HUES48 (cell line): Measurements from ENCODE around the gene PRPF38B.
"Not testable (repeated sequence)": the region's sequence is repeated elsewhere in the genome, so short reads cannot be mapped to it uniquely, and the experiment has no call there.

Experiments used
- H3K27ac ChIP-seq: one replicate; pipeline ENCODE4 v1.7.0; 2013; ENCODE audit warnings: low read depth, low read length, inconsistent platforms
- H3K27me3 ChIP-seq: 2 replicates; pipeline ENCODE4 v1.6.1; 2013; ENCODE audit warnings: mild to moderate bottlenecking, low read length; ENCODE audit not compliant: control insufficient read depth, insufficient read depth
- H3K36me3 ChIP-seq: 2 replicates; pipeline ENCODE4 v1.6.1; 2013; ENCODE audit warnings: low read length; ENCODE audit not compliant: control insufficient read depth, insufficient read depth
- H3K4me1 ChIP-seq: 2 replicates; pipeline ENCODE4 v1.6.1; 2013; ENCODE audit warnings: mild to moderate bottlenecking, low read length; ENCODE audit not compliant: control insufficient read depth, insufficient read depth
- H3K4me3 ChIP-seq: 2 replicates; pipeline ENCODE4 v1.5.1; 2013; ENCODE audit warnings: mild to moderate bottlenecking, low read depth, low read length
- H3K9ac ChIP-seq: 2 replicates; pipeline ENCODE4 v1.6.1; 2013; ENCODE audit warnings: mild to moderate bottlenecking, low read depth, low read length, moderate library complexity
- H3K9me3 ChIP-seq: 2 replicates; pipeline ENCODE4 v1.6.1; 2013; ENCODE audit warnings: low read length; ENCODE audit not compliant: control insufficient read depth, insufficient read depth

The PRPF38B gene

DNA sequence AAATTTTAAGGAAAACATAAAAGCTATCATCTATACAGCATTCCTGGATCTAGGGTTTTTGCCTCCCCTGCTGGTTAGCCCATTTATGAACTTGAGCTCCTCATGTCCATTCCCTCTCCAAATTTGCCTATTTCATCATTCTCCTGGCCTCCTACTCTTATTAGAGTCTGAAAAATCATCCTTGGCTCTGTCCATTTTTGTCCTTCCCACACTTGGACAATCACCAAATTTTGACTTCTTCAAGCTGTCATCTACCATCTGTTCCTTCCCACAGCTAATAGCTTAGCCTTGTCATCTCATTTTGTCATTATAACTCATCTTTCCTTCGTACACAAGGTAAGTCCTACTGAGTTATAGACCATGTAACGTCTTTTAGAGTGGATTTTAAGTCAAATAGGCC, 29.0 kb upstream of the PRPF38B start:
- no peaks in the 10 kb centered on the region for H3K36me3 ChIP-seq
- H3K27ac ChIP-seq, result no peak overlapping the region

DNA sequence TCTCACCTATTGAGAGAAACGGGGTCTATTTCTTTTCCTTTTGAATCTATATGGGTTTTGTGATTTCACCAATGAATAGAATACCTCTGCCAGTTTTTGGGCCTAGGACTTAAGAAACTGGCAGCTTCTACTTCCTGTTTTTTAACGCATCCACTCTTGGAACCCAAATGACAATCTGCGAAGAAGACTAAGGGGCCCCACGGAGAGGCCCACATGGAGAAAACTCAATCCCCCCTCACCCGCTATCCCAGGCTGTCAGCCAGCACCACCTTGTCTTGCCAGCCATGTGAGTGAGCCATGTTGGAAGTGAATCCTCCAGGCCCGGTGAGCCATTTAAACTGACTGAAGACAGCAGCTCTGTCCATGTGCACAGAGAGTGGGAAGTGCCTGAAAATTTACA, 27.6 kb upstream of the PRPF38B start:
- no peaks in the 10 kb centered on the region for H3K36me3 ChIP-seq
- no peak overlapping the region for H3K4me3 ChIP-seq
- peaks cover 23% of the 10 kb centered on the region for H3K27me3 ChIP-seq
- H3K9me3 ChIP-seq, result no peaks in the 10 kb centered on the region
- H3K27ac ChIP-seq, result no peak overlapping the region
- H3K9ac ChIP-seq, result no peak overlapping the region
- H3K4me1 ChIP-seq, result no peaks in the 10 kb centered on the region; the same call in 1 of the 2 replicates

More for the DNA sequence above, 29.0 kb upstream of the PRPF38B start:
- Histone ChIP-seq H3K27me3 (peaks cover 23% of the 10 kb centered on the region), H3K9ac (no peak overlapping the region), H3K4me1 (no peaks in the 10 kb centered on the region; the same call in 1 of the 2 replicates), H3K4me3 (no peak overlapping the region), H3K9me3 (no peaks in the 10 kb centered on the region)

DNA sequence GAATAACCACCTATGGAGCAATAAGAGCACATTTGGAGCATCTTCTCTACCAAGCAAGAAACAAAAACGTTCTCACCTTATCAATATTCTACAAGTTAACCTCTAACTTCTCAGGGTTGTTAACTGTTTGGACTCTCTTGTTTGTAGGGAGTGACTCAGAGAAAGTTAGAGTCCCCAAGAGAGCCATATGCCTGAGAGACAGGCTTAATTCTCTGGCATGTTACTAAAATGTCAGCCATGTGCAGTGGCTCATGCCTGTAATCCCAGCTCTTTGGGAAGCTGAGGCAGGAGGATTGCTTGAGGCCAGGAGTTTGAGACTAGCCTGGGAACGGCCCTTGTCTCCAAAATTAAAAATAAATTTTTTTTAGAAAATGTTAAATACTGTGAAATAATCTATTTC, 27.0 kb upstream of the PRPF38B start:
- H3K36me3 ChIP-seq, result no peaks in the 10 kb centered on the region
- no peaks in the 10 kb centered on the region for H3K9me3 ChIP-seq
- peaks cover 23% of the 10 kb centered on the region for H3K27me3 ChIP-seq

DNA sequence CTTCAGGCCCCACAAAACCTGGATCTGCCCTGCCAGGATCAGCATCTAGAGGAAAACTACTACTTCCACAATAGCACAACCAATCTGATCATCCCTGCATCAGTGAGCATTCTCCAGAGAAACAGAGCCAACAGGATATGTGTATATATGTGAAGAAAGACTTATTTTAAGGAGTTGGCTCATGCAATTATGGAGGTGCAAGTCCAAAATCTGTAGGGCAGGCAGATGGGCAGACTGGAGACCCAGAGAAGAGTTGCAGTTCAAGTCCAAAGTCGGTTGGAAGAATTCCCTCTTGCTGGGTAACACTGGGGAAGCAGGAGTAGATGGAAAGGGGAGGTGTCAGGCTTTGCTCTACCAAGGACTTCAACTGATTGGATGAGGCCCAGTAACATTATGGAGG, 26.3 kb upstream of the PRPF38B start:
- Histone ChIP-seq H3K27me3 (peaks cover 22% of the 10 kb centered on the region), H3K4me3 (no peak overlapping the region), H3K9me3 (no peaks in the 10 kb centered on the region), H3K27ac (no peak overlapping the region), H3K9ac (no peak overlapping the region), H3K36me3 (no peaks in the 10 kb centered on the region), H3K4me1 (no peaks in the 10 kb centered on the region; the same call in 1 of the 2 replicates)

More for the DNA sequence above, 27.0 kb upstream of the PRPF38B start:
- Histone ChIP-seq H3K27ac (no peak overlapping the region), H3K4me3 (no peak overlapping the region), H3K4me1 (no peaks in the 10 kb centered on the region; the same call in 1 of the 2 replicates), H3K9ac (no peak overlapping the region)

DNA sequence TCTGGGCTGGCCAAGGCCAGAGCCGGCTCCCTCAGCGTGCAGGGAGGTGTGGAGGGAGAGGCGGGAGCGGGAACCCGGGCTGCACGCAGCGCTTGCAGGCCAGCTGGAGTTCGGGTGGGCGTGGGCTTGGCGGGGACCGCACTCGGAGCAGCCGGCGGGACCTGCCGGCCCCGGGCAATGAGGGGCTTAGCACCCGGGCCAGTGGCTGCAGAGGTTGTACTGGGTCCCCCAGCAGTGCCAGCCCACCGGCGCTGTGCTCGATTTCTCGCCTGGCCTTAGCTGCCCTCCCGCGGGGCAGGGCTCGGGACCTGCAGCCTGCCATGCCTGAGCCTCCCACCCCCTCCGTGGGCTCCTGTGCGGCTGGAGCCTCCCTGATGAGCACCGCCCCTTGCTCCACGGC, 24.7 kb upstream of the PRPF38B start:
- H3K9me3 ChIP-seq, H3K4me1 ChIP-seq, H3K27ac ChIP-seq, H3K27me3 ChIP-seq, H3K36me3 ChIP-seq, H3K4me3 ChIP-seq, H3K9ac ChIP-seq: not testable (repeated sequence)

DNA sequence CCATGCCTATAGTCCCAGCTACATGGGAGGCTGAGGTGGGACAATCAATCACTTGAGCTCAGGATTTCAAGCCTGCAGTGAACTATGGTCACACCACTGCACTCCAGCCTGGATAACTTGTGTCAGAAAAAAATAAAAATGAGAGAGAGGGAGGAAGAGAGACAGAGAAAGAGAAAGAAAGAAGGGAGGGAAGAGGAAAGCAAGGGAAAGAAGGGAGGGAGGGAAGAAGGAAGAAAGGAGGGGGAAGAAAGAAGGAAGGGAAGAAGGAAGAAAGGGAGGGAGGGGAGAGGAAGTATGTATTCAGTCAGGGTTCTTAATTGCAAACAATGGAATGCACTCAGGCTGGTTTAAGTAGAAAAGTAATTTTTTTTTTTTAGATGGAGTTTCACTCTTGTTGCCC, 23.3 kb upstream of the PRPF38B start:
- Histone ChIP-seq H3K9me3 (no peaks in the 10 kb centered on the region), H3K4me1 (no peaks in the 10 kb centered on the region), H3K36me3 (no peaks in the 10 kb centered on the region), H3K27ac (no peak overlapping the region), H3K4me3 (no peak overlapping the region), H3K9ac (no peak overlapping the region), H3K27me3 (no peaks in the 10 kb centered on the region)

DNA sequence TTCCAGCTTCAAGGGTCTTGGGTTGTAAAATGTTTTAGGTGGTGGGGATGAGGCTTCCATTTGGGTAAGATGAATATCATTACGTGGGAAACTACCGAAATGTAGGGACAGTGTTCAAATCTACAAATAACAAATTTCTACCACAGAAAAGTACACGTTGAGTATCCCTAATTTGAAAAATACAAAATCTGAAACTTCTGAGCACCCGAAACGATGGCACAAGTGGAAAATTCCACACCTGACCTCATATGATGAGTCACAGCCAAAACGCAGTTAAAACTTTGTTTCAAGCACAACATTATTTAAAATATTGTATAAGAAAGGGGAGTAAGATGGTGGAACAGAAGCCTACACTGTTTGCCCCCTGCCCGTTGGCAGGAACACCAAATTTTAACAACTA, 22.4 kb upstream of the PRPF38B start:
- Histone ChIP-seq H3K4me3 (no peak overlapping the region), H3K27ac (no peak overlapping the region), H3K9ac (no peak overlapping the region), H3K4me1 (no peaks in the 10 kb centered on the region), H3K27me3 (no peaks in the 10 kb centered on the region), H3K36me3 (no peaks in the 10 kb centered on the region), H3K9me3 (no peaks in the 10 kb centered on the region)

DNA sequence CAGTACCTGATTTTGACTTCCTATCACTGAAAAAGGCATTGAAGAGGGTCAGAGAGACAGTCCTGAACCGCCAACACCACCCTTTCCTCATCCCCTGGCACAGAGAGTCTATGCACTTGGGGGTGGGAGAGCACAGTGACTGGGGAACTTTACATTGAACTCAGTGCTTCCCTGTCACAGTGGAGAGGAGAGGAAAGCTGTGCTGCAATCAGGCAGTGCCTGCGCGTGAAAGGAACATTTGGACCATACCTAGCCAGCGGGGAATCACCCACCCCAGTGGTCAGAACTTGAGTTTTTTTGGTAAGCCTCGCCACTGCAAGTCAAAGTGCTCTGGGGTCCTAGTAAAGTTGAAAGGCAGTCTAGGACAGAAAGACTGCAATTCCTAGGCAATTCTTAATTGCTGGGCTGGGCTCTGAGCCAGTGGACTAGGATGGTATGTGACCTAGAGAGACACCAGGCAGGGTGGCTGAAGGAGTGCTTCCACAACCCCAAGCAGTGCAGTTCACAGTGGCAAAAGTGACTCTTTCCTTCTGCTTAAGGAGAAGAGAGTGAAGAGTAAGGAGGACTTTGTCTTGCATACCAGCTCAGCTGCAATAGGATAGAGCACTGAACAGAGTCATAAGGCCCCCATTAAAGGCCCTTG, 21.9 kb upstream of the PRPF38B start:
- H3K4me3 ChIP-seq, result no peak overlapping the region
- no peaks in the 10 kb centered on the region for H3K4me1 ChIP-seq
- no peak overlapping the region for H3K9ac ChIP-seq
- H3K27me3 ChIP-seq, result no peaks in the 10 kb centered on the region
- H3K27ac ChIP-seq, result no peak overlapping the region
- H3K9me3 ChIP-seq, result no peaks in the 10 kb centered on the region; the same call in 1 of the 2 replicates
- no peaks in the 10 kb centered on the region for H3K36me3 ChIP-seq

DNA sequence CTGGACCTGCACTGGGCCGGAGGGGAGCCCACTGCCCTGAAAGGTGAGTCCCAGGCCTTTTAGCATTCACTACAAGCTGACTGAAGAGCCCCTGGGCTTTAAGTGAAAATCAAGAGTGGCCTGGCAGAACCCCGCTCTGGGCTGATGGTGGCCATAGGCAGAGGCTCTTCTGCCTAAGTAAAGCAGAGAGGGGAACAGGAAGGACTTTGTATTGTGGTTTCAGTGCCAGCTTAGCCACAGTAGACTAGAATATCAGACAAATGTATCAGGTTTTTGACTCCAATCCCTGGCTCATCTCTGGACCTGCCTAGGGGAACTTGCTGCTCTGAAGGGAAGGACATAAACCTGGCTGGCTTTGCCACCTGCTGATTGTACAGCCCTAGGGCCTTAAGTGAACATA, 21.0 kb upstream of the PRPF38B start:
- Histone ChIP-seq H3K27me3 (no peaks in the 10 kb centered on the region), H3K27ac (no peak overlapping the region), H3K36me3 (no peaks in the 10 kb centered on the region), H3K4me3 (no peak overlapping the region), H3K9ac (no peak overlapping the region), H3K4me1 (no peaks in the 10 kb centered on the region), H3K9me3 (no peaks in the 10 kb centered on the region; the same call in 1 of the 2 replicates)

DNA sequence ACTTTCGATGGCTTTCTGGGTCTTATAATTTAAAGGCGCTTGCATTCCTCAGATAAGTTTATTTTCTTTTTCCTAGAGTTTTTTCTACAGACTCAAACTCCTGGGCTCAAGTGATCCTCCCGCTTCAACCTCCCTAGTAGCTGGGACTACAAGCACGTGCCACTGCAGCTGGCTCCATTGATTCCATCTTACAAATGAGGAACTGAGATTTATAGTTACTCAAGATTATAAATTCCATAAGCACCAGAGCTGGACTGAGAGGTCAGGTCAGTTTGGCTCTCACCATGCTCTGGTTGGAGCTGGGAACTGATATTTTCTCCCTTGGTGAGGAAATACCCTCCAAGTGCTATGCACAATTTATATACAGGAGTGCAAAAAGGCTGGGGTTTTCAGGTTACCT, 13.4 kb upstream of the PRPF38B start:
- H3K27ac ChIP-seq, result no peak overlapping the region

DNA sequence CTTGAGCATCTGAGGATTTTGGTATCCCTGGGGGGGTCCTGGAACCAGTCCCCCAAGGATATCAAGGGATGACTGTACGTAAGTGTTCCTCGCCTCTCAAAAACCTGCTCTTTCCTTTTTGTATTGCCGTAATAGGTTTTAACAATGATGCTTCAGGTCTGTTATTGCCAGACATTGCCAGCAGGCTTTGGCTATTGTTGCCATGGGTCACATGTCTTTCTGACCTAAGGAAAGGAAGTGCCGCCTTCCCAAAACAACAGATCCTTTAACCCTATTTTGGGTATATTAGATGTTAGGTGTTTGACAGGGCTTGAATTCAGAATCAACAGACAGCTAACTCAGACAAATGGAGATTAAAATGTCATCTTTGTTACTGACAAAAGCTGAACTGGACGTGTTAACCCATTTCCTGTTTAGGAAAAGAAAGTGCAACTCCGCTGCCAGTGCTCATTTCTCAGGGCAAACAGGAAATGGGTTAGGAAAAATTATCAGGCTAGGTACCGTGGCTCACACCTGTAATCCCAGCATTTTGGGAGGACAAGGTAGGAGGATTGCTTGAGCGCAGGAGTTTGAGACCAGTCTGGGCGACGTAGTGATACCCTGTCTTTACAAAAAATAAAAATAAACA, 12.4 kb upstream of the PRPF38B start:
- no peaks in the 10 kb centered on the region for H3K36me3 ChIP-seq
- peaks cover 10% of the 10 kb centered on the region; the same call in 1 of the 2 replicates for H3K4me1 ChIP-seq
- H3K4me3 ChIP-seq, result no peak overlapping the region

More for the DNA sequence above, 13.4 kb upstream of the PRPF38B start:
- Histone ChIP-seq H3K4me3 (no peak overlapping the region), H3K9me3 (no peaks in the 10 kb centered on the region; the same call in 1 of the 2 replicates), H3K4me1 (peaks cover 10% of the 10 kb centered on the region; the same call in 1 of the 2 replicates), H3K9ac (no peak overlapping the region), H3K27me3 (no peaks in the 10 kb centered on the region), H3K36me3 (no peaks in the 10 kb centered on the region)

More for the DNA sequence above, 12.4 kb upstream of the PRPF38B start:
- Histone ChIP-seq H3K9me3 (no peaks in the 10 kb centered on the region; the same call in 1 of the 2 replicates), H3K9ac (no peak overlapping the region), H3K27ac (no peak overlapping the region), H3K27me3 (no peaks in the 10 kb centered on the region)
